Heart left ventricle (tissue), 16 donors: ENCODE measurements around the gene SEC14L6. TPM values are rescaled to one million over a fixed set of nuclear protein-coding genes. Genes with fewer than 3 reads are reported as not detected.

Experiments used
- ATAC-seq, 4 donors: fragments of 200-7000 bp; cut with Tn5 transposase; one replicate each; pipeline ENCODE4 v1.9.1; 2020 to 2022; ENCODE audit warnings: moderate library complexity in 4 of 4, mild to moderate bottlenecking in 3 of 4, moderate number of reproducible peaks in 1 of 4
- DNase-seq, 5 donors: peaks; one replicate each; pipeline ENCODE4 v3.0.0-alpha.2; 2020
- H3K27ac ChIP-seq, 12 donors: fragments of 200-600 bp; sonication (generic) in 4 of 12; one replicate each; pipeline versions ENCODE4 v1.5.0 to v1.8.0; 2016 to 2022; ENCODE audit warnings: mild to moderate bottlenecking in 2 of 12
- H3K27me3 ChIP-seq, 9 donors: fragments of 200-600 bp; sonication (generic) in 2 of 9; one replicate each; pipeline versions ENCODE4 v1.5.1 to v1.8.0; 2016 to 2022; ENCODE audit warnings: mild to moderate bottlenecking in 3 of 9
- H3K36me3 ChIP-seq, 9 donors: fragments of 200-600 bp; sonication (generic) in 2 of 9; one replicate each; pipeline versions ENCODE4 v1.5.0 to v1.8.0; 2018 to 2022; ENCODE audit warnings: mild to moderate bottlenecking in 2 of 9
- H3K4me1 ChIP-seq, 12 donors: fragments of 200-600 bp; sonication (generic) in 4 of 12; one replicate each; pipeline versions ENCODE4 v1.5.0 to v1.8.0; 2016 to 2022; ENCODE audit warnings: mild to moderate bottlenecking in 3 of 12
- H3K4me3 ChIP-seq, 12 donors: fragments of 200-600 bp; sonication (generic) in 4 of 12; one replicate each; pipeline versions ENCODE4 v1.5.0 to v1.8.0; 2017 to 2022; ENCODE audit warnings: mild to moderate bottlenecking in 9 of 12, moderate library complexity in 4 of 12
- H3K9me3 ChIP-seq, 12 donors: fragments of 200-600 bp; sonication (generic) in 4 of 12; one replicate each; pipeline versions ENCODE4 v1.5.0 to v1.8.0; 2016 to 2022; ENCODE audit warnings: mild to moderate bottlenecking in 1 of 12
- POLR2A ChIP-seq, 2 donors: fragments of 450-650 bp; IDR thresholded peaks; one replicate each; pipeline ENCODE4 v1.6.1; 2017; ENCODE audit warnings: antibody characterized with exemption in 2 of 2, mild to moderate bottlenecking in 2 of 2, moderate library complexity in 2 of 2
- WGBS, 4 donors: extraction: QIAGEN DNeasy Blood & Tissue Kit in 2 of 4; methylation state at CpG; one replicate each; pipeline versions ENCODE4 v1.1.5 to v1.1.7; 2013 to 2018; 5-methylcytosine and 5-hydroxymethylcytosine counted together
- intact Hi-C, 10 donors: fragments of 100-400 bp; cut with DNase I; formaldehyde crosslinking; loops; one replicate each; pipeline versions ENCODE4 v1.11.1 to v1.14.2; 2022
- polyA plus RNA-seq, 2 donors: library from polyadenylated mRNA; stranded (reverse); fragments of 200-250 nt; gene quantifications; one replicate each; pipeline ENCODE4 v1.2.3, GENCODE V29; 2013
- total RNA-seq, 9 donors: library from RNA; depleted of rRNA in 2 of 9; stranded (reverse); fragments of >200 nt in 2 of 9; fragmentation: NEBNext Ultra II Directional in 3 of 9; extraction: Animal tissue kit (Norgen Biotek cat#: 25700) in 3 of 9; gene quantifications; one replicate each; pipeline versions ENCODE4 v1.1.0 to v1.2.4, GENCODE V29; 2016 to 2023
- TF ChIP-seq, protein P1 (sequence below), 12 donors: fragments of 200-600 bp; sonication (generic) in 4 of 12; IDR thresholded peaks; one replicate each; pipeline versions ENCODE4 v1.5.0 to v1.8.0; 2018 to 2022; ENCODE audit warnings: antibody characterized with exemption in 12 of 12, mild to moderate bottlenecking in 5 of 12
- donor health status: ischemic (EF 13 %, LVEDD 7.1; RV severe dilation, severe dysfunction).
- donor health status: healthy with polysubstance abuse.
- donor health status: DM: no; HTN: yes; CAD: no.
- donor health status: DM: no; HTN: no; CAD: no.
- donor health status: ischemic (EF 25% LVEDD 6.9; RV normal size, moderate dysfunction).
- donor health status: ischemic (EF 25% LVEDD 5.7; RV mildly dilated, moderate dysfunction).
- donor health status: healthy.
- donor health status: DM: yes; HTN: yes; CAD: no.
- donor health status: ischemic (EF 35%, LVEDD 5.7; RV mildly dilated, moderate dysfunction).
- donor health status: nonischemic (EF 11% LVEDD 7.7; RV severe dilation, severe dysfunction).
- donor health status: DM: yes; HTN: yes; CAD: no.
- donor health status: PGD.
- donor health status: ischemic (EF 29% LVEDD 5.4; RV normal size, mild dysfunction).
- donor health status: nonischemic (EF 23%, LVEDD 6.1; RV moderate dilation, normal function).

Gene SEC14L6
- total and polyA plus RNA-seq, 11 donors = 0.03 to 2.8 (median 0.16) TPM; not detected in 8

GRCh38 chr22:30574997-30575671 lies 28.6 kb upstream of the SEC14L6 start:
- no peak for TF ChIP-seq POLR2A (IDR thresholded peaks at IDR 0.05)
- TF ChIP-seq, protein P1, sequence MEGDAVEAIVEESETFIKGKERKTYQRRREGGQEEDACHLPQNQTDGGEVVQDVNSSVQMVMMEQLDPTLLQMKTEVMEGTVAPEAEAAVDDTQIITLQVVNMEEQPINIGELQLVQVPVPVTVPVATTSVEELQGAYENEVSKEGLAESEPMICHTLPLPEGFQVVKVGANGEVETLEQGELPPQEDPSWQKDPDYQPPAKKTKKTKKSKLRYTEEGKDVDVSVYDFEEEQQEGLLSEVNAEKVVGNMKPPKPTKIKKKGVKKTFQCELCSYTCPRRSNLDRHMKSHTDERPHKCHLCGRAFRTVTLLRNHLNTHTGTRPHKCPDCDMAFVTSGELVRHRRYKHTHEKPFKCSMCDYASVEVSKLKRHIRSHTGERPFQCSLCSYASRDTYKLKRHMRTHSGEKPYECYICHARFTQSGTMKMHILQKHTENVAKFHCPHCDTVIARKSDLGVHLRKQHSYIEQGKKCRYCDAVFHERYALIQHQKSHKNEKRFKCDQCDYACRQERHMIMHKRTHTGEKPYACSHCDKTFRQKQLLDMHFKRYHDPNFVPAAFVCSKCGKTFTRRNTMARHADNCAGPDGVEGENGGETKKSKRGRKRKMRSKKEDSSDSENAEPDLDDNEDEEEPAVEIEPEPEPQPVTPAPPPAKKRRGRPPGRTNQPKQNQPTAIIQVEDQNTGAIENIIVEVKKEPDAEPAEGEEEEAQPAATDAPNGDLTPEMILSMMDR (IDR thresholded peaks at IDR 0.05) = peak in 2 of 12 donors; percentile 8 to 21
- peaks cover 0 to 4% (median 0%) of the 10 kb centered on the region in 9 donors for H3K27me3 ChIP-seq
- H3K4me1 ChIP-seq = peaks cover 0 to 19% (median 11%) of the 10 kb centered on the region in 12 donors
- peaks cover under 1 to 49% (median 46%) of the 10 kb centered on the region in 9 donors for H3K36me3 ChIP-seq
- peak in 3 of 4 donors; percentile 60 to 74 (median 69) for ATAC-seq
- H3K27ac ChIP-seq = peak overlapping the region in 1 of 12 donors; percentile 24
- DNase-seq = peak in 3 of 5 donors; percentile 27 to 59 (median 40)
- intact Hi-C loops = no loop called here
- H3K4me3 ChIP-seq = peak overlapping the region in 4 of 12 donors; percentile 9 to 36 (median 23)
- no peaks in the 10 kb centered on the region for H3K9me3 ChIP-seq
- 41 to 44% (median 43%) methylated on average over 9 to 12 of the region's 12 CpGs for WGBS, 4 donors

DNA sequence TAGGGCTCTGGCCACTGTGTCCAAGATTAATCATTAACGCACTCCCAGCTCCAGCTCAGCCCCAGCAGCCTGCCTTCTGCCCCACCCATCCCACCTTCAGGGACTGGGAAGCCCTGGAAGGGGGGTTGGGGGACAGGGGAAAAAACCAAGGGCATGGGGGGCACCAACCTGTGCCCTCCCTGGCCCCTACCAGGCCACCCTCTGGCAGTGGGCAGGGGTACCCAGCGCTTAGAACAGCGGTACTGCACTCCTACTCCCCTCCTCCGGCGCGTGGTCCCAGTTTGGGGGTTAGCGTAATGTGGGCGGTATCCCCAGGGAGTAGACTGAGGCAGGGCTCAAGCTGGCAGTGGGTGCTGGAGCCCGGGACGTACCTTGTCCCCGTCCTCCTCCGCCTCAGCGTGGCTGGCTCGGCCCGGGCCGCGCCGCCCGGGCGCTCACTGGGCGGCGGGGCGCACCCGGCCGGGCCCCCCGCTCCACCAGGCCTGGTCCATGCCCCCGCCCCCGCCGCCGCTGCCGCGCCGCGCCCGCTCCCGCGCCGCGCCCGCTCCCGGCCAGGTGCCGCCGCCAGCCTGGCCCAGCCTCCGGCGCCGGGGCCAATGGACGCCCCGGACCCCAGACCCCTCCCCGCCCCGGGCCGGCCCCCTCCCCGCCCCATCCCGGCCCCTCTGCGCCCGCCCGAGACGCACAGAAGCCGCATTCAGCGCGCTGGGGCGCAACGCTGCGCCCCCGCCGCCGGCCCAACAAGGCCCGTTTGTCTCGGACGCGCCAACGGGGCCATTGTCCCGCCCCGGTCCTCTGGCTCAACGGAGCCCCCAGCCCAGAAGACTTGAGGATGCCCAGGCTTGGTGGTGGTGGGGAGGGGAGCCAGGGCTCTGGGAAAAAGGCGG lies 27.8 kb upstream of the SEC14L6 start, which contains the start of gene GAL3ST1:
GAL3ST1 (minus strand) TSS at position 571 of the 887 bp plus-strand sequence. CDS start 17,273 bp downstream, outside the sequence.
- Histone ChIP-seq H3K4me3 (peak within 1 kb of the TSS in 7 of 12 donors; percentile 9 to 36 (median 23)), H3K9me3 (no peaks in the 10 kb centered on the region), H3K36me3 (peaks cover 0 to 41% (median 38%) of the 10 kb centered on the region in 9 donors), H3K27ac (peak within 1 kb of the TSS in 1 of 12 donors; percentile 24), H3K27me3 (peaks cover 0 to 4% (median 0%) of the 10 kb centered on the region in 9 donors), H3K4me1 (peaks cover 0 to 19% (median 11%) of the 10 kb centered on the region in 12 donors)
- WGBS, 4 donors = 6 to 23% (median 12%) methylated on average over 15 to 75 of the region's 75 CpGs
- intact Hi-C loops = no loop called here
- no peak for DNase-seq
- ATAC-seq = peak in 1 of 4 donors; percentile 16
- TF ChIP-seq POLR2A (IDR thresholded peaks at IDR 0.05) = no peak
- TF ChIP-seq, protein P1 (IDR thresholded peaks at IDR 0.05) = no peak

GRCh38 chr22:30573594-30574094 lies 27.1 kb upstream of the SEC14L6 start:
- WGBS, 4 donors = 54 to 62% (median 57%) methylated on average over 5 to 7 of the region's 7 CpGs
- TF ChIP-seq, protein P1 (IDR thresholded peaks at IDR 0.05) = no peak
- no peak for TF ChIP-seq POLR2A (IDR thresholded peaks at IDR 0.05)
- H3K4me3 ChIP-seq = no peak overlapping the region
- no peak overlapping the region for H3K27ac ChIP-seq
- no peaks in the 10 kb centered on the region for H3K9me3 ChIP-seq
- ATAC-seq = no peak
- peaks cover 0 to 34% (median 31%) of the 10 kb centered on the region in 9 donors for H3K36me3 ChIP-seq
- intact Hi-C loops = no loop called here
- no peak for DNase-seq
- H3K4me1 ChIP-seq = peaks cover 0 to 19% (median 11%) of the 10 kb centered on the region in 12 donors
- peaks cover 0 to 4% (median 0%) of the 10 kb centered on the region in 9 donors for H3K27me3 ChIP-seq
